Heart right ventricle (tissue), 16 donors: ENCODE data around the gene GYG2. TPM values are rescaled to one million over a fixed set of nuclear protein-coding genes. Genes with fewer than 3 reads are reported as not detected.

ENCODE experiments used
- ATAC-seq, 8 donors: fragments of 200-7000 bp; cut with Tn5 transposase; one replicate each; pipeline ENCODE4 v1.9.1; 2020; ENCODE audit warnings: mild to moderate bottlenecking in 8 of 8, moderate library complexity in 8 of 8, moderate number of reproducible peaks in 1 of 8
- DNase-seq, 2 donors: peaks; one replicate each; pipeline ENCODE4 v3.0.0-alpha.2; 2020
- H3K27ac ChIP-seq, 10 donors: fragments of 200-600 bp; sonication (generic) in 2 of 10; one replicate each; pipeline versions ENCODE4 v1.5.0 to v1.8.0; 2020 to 2022; ENCODE audit warnings: mild to moderate bottlenecking in 3 of 10
- H3K27me3 ChIP-seq, 7 donors: fragments of 200-600 bp; one replicate each; pipeline ENCODE4 v1.8.0; 2021 to 2022; ENCODE audit warnings: mild to moderate bottlenecking in 2 of 7
- H3K36me3 ChIP-seq, 9 donors: fragments of 200-600 bp; sonication (generic) in 1 of 9; one replicate each; pipeline versions ENCODE4 v1.5.0 to v1.8.0; 2020 to 2022; ENCODE audit warnings: mild to moderate bottlenecking in 2 of 9
- H3K4me1 ChIP-seq, 9 donors: fragments of 200-600 bp; sonication (generic) in 1 of 9; one replicate each; pipeline versions ENCODE4 v1.5.0 to v1.8.0; 2020 to 2022; ENCODE audit warnings: mild to moderate bottlenecking in 4 of 9
- H3K4me3 ChIP-seq, 10 donors: fragments of 200-600 bp; sonication (generic) in 2 of 10; one replicate each; pipeline versions ENCODE4 v1.5.0 to v1.8.0; 2020 to 2022; ENCODE audit warnings: mild to moderate bottlenecking in 7 of 10, moderate library complexity in 2 of 10
- H3K9me3 ChIP-seq, 11 donors: fragments of 200-600 bp in 10 of 11; sonication (generic) in 2 of 11; one replicate each; pipeline versions ENCODE4 v1.5.0 to v1.8.0; 2013 to 2022; ENCODE audit warnings: mild to moderate bottlenecking in 2 of 11, control low read depth in 1 of 11, moderate library complexity in 1 of 11
- CTCF ChIP-seq, 9 donors: fragments of 200-600 bp; sonication (generic) in 2 of 9; IDR thresholded peaks; one replicate each; pipeline versions ENCODE4 v1.5.0 to v1.8.0; 2021 to 2022; ENCODE audit warnings: antibody characterized with exemption in 9 of 9, mild to moderate bottlenecking in 5 of 9, moderate library complexity in 1 of 9
- WGBS, 2 donors: extraction: QIAGEN DNeasy Blood & Tissue Kit; methylation state at CpG; one replicate each; pipeline ENCODE4 v1.1.7; 2013; ENCODE audit warnings: inconsistent platforms in 1 of 2; 5-methylcytosine and 5-hydroxymethylcytosine counted together
- intact Hi-C, 10 donors: fragments of 100-400 bp; cut with DNase I; formaldehyde crosslinking; loops; one replicate each; pipeline versions ENCODE4 v1.11.1 to v1.14.2; 2022
- polyA plus RNA-seq, 2 donors: library from polyadenylated mRNA; stranded (reverse); fragments of 200-250 nt; gene quantifications; one replicate each; pipeline ENCODE4 v1.2.3, GENCODE V29; 2013
- total RNA-seq, 10 donors: library from RNA; stranded (reverse); fragmentation: NEBNext Ultra II Directional in 3 of 10; extraction: Animal tissue kit (Norgen Biotek cat#: 25700) in 3 of 10; gene quantifications; one replicate each; pipeline versions ENCODE4 v1.2.1 to v1.2.4, GENCODE V29; 2021 to 2023
- donor health status: Arrhythmogenic right ventricular cardiomyopathy.
- donor health status: ischemic (EF 13 %, LVEDD 7.1; RV severe dilation, severe dysfunction).
- donor health status: healthy with polysubstance abuse.
- donor health status: DM: no; HTN: yes; CAD: no.
- donor health status: DM: no; HTN: no; CAD: no.
- donor health status: ischemic (EF 25% LVEDD 6.9; RV normal size, moderate dysfunction).
- donor health status: ischemic (EF 25% LVEDD 5.7; RV mildly dilated, moderate dysfunction).
- donor health status: healthy.
- donor health status: DM: yes; HTN: yes; CAD: no.
- donor health status: Ischemic cardiomyopathy.
- donor health status: ischemic (EF 35%, LVEDD 5.7; RV mildly dilated, moderate dysfunction).
- donor health status: nonischemic (EF 11% LVEDD 7.7; RV severe dilation, severe dysfunction).
- donor health status: DM: yes; HTN: yes; CAD: no.
- donor health status: PGD.
- donor health status: ischemic (EF 29% LVEDD 5.4; RV normal size, mild dysfunction).
- donor health status: nonischemic (EF 23%, LVEDD 6.1; RV moderate dilation, normal function).

GYG2 gene
- total and polyA plus RNA-seq, 12 donors, result 0.32 to 6.8 (median 1.1) TPM

DNA sequence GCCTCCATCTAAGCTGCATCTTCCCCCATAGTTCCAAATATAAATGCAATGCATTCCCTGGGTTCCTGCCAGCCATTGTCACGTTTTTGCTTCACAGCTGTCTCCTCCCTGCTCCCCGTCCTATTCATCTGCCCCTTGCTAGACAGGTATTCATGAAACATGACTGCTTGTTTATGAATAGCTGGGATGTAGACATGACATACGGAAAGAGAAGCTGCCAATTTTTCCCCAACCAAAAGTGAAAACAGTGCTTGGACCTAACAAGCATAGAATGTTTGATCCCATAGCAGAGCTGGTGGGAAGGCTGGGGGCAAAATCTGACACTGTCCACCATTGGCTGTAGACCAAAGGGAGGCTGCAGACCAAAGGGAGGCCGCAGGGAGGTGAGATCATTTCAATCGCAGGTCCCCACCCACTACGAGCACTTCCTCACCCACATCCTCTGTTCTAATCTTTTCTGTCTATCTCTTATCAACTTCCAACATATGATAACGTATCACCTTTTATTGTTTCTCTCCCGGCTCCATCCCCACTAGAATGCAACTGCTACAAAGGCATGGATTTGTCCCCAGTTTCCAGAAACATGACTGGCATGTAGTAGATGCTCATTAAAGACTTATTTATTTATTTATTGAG, 8.5 kb upstream of the GYG2 start:
- no peak for TF ChIP-seq CTCF (IDR thresholded peaks at IDR 0.05)
- no peaks in the 10 kb centered on the region for H3K4me1 ChIP-seq
- intact Hi-C loops, result loop anchor here in 2 of 10 donors (10.0 kb wide), 1 partner anchor 1175 kb away; no protein-coding TSS in a partner anchor
- H3K36me3 ChIP-seq, result no peaks in the 10 kb centered on the region
- H3K27me3 ChIP-seq, result peaks cover 0 to 25% (median 0%) of the 10 kb centered on the region in 7 donors
- no peaks in the 10 kb centered on the region for H3K9me3 ChIP-seq
- no peak for DNase-seq
- H3K4me3 ChIP-seq, result no peak overlapping the region
- WGBS, 2 donors, result 46 to 58% methylated on average over 8 of the region's 8 CpGs
- ATAC-seq, result no peak
- H3K27ac ChIP-seq, result no peak overlapping the region

DNA sequence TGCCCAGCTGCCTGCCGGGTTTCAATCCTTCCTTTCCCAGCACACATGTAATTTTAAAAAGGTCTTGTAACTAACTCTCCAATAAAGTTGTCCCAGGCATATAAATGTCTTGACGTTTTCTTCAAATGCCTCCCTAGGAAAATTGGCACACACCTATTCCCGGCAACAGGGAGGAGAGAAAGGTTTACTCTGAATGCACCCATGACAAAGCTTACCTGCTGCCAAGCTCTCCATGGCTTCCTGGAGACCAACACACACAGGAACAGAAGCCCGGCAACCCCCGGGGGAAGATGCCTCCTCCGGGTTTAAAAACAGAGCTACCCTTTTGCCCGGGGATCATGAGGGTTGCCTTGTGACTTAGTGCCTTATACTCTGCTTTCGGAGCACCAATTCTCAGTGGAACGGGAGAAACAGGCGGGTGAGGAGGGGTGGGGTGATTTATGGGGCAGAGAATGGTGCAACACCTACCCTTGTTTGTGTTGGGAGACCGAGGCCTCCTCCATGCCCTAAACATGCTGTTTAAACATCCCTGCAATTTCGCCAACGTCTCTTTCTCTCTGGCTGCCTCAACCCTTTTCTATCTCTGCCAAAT, 4.8 kb upstream of the GYG2 start:
- WGBS, 2 donors, result 54 to 58% methylated on average over 13 of the region's 13 CpGs
- intact Hi-C loops, result loop anchor here in 2 of 10 donors (10.0 kb wide), 1 partner anchor 1179 kb away; no protein-coding TSS in a partner anchor
- Histone ChIP-seq H3K27me3 (peaks cover 0 to 34% (median 0%) of the 10 kb centered on the region in 7 donors), H3K9me3 (no peaks in the 10 kb centered on the region), H3K36me3 (no peaks in the 10 kb centered on the region), H3K27ac (no peak overlapping the region), H3K4me3 (no peak overlapping the region), H3K4me1 (no peaks in the 10 kb centered on the region)
- no peak for ATAC-seq
- TF ChIP-seq CTCF (IDR thresholded peaks at IDR 0.05), result no peak
- no peak for DNase-seq

- DNase-seq, result no peak
- ATAC-seq, result no peak
- Histone ChIP-seq H3K27ac (no peak overlapping the region), H3K27me3 (peaks cover 0 to 35% (median 4%) of the 10 kb centered on the region in 7 donors), H3K36me3 (no peaks in the 10 kb centered on the region), H3K4me1 (no peaks in the 10 kb centered on the region), H3K4me3 (no peak overlapping the region), H3K9me3 (no peaks in the 10 kb centered on the region)
- intact Hi-C loops, result loop anchor here in 2 of 10 donors (10.0 kb wide), 1 partner anchor 1180 kb away; no protein-coding TSS in a partner anchor
- TF ChIP-seq CTCF (IDR thresholded peaks at IDR 0.05), result no peak
These were observed 3.8 kb upstream of the GYG2 start for GRCh38 chrX:2824886-2825285.

GRCh38 chrX:2828959-2829411, 255 bp downstream of the GYG2 start:
- Histone ChIP-seq H3K27me3 (peaks cover 0 to 55% (median 5%) of the 10 kb centered on the region in 7 donors), H3K4me1 (no peaks in the 10 kb centered on the region), H3K9me3 (no peaks in the 10 kb centered on the region), H3K4me3 (peak overlapping the region in 9 of 10 donors; percentile 17 to 38 (median 28)), H3K36me3 (no peaks in the 10 kb centered on the region), H3K27ac (no peak overlapping the region)
- intact Hi-C loops, result loop anchor here in 2 of 10 donors (10.0 kb wide), 1 partner anchor 1184 kb away; no protein-coding TSS in a partner anchor
- ATAC-seq, result peak in 3 of 8 donors; percentile 26 to 62 (median 41)
- DNase-seq, result no peak
- WGBS, 2 donors, result 0 to 2% methylated on average over 12 to 38 of the region's 44 CpGs
- no peak for TF ChIP-seq CTCF (IDR thresholded peaks at IDR 0.05)
